Measurements from ENCODE around the gene EVA1C. TPM values are rescaled to one million over a fixed set of nuclear protein-coding genes. Genes with fewer than 3 reads are reported as not detected.

The EVA1C gene
- total RNA-seq, 1 experiment from 2014 or later = 16.1 TPM

DNA sequence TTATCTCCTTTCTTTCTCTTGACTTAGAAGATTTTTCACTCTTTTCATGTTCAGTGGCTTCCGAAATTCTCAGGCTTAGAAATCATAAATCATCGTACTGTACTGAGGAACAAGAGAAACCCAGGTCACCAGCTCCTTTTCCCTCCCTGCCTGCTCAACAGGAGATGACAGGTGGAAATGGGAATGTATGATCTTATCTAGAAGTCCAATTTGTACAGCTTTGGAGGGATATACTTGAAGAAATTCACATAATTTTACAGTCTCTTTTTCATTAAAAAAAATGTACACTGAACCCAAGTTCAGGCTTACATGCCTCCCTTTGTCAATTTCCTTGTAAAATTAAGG lies 11.7 kb downstream of the EVA1C start:
- CTCF ChIA-PET = interaction anchor here (0.6 kb wide), 1 partner anchor 30 kb away, joined by 3 read pairs; no protein-coding TSS in a partner anchor
- H3K9me3 ChIP-seq (ENCODE audit: low read length) = no peaks in the 10 kb centered on the region
- H3K27me3 ChIP-seq (ENCODE audit: low read length) = no peaks in the 10 kb centered on the region
- no peaks in the 10 kb centered on the region for H3K36me3 ChIP-seq (ENCODE audit: low read depth, low read length)
- peak overlapping the region; percentile 1; the same call in 1 of the 2 replicates for H3K4me3 ChIP-seq (ENCODE audit: low read length)
- H3K4me2 ChIP-seq (ENCODE audit: low read length) = peak overlapping the region; percentile 42
- H3K4me1 ChIP-seq (ENCODE audit: insufficient read depth, low read length) = peaks cover 59% of the 10 kb centered on the region
- H4K20me1 ChIP-seq (ENCODE audit: low read length) = no peaks in the 10 kb centered on the region
- DNase-seq = peak; percentile 56
- peak overlapping the region; percentile 43 for H3K27ac ChIP-seq (ENCODE audit: low read length)
- TF ChIP-seq, protein P1, sequence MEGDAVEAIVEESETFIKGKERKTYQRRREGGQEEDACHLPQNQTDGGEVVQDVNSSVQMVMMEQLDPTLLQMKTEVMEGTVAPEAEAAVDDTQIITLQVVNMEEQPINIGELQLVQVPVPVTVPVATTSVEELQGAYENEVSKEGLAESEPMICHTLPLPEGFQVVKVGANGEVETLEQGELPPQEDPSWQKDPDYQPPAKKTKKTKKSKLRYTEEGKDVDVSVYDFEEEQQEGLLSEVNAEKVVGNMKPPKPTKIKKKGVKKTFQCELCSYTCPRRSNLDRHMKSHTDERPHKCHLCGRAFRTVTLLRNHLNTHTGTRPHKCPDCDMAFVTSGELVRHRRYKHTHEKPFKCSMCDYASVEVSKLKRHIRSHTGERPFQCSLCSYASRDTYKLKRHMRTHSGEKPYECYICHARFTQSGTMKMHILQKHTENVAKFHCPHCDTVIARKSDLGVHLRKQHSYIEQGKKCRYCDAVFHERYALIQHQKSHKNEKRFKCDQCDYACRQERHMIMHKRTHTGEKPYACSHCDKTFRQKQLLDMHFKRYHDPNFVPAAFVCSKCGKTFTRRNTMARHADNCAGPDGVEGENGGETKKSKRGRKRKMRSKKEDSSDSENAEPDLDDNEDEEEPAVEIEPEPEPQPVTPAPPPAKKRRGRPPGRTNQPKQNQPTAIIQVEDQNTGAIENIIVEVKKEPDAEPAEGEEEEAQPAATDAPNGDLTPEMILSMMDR (conservative IDR thresholded peaks at IDR 0.05; ENCODE audit: low read depth, low read length) = no peak
- TF ChIP-seq EZH2 (IDR thresholded peaks at IDR 0.05; ENCODE audit: low read length, unreplicated experiment) = no peak
- TF ChIP-seq EZH2phosphoT487 (IDR thresholded peaks at IDR 0.05; ENCODE audit: borderline replicate concordance, low read length) = no peak
- POLR2A ChIA-PET (ENCODE audit: unreplicated experiment) = no interaction called here
- intact Hi-C loops (cut with micrococcal nuclease) = no loop called here
- no peak for ATAC-seq
- no TSS peak for BruUV-seq (replicated peaks)
- H3K9me2 ChIP-seq (replicated peaks; ENCODE audit: low read length) = no peaks in the 10 kb centered on the region
- peaks cover 30% of the 10 kb centered on the region for H3K79me2 ChIP-seq (ENCODE audit: low read length)
- peaks cover 11% of the 10 kb centered on the region for H3F3A ChIP-seq (ENCODE audit: low read length, unreplicated experiment)
- no peak overlapping the region for H2AFZ ChIP-seq (ENCODE audit: low read length)
- H3K9ac ChIP-seq (ENCODE audit: low read length) = no peak overlapping the region

GRCh38 chr21:32424674-32425073 lies 12.2 kb downstream of the EVA1C start:
- ChIA-PET CTCF (interaction anchor here (0.6 kb wide), 1 partner anchor 30 kb away, joined by 3 read pairs; no protein-coding TSS in a partner anchor), POLR2A (ENCODE audit: unreplicated experiment) (no interaction called here)
- Histone ChIP-seq H3K4me1 (ENCODE audit: insufficient read depth, low read length) (peaks cover 59% of the 10 kb centered on the region), H3K36me3 (ENCODE audit: low read depth, low read length) (no peaks in the 10 kb centered on the region), H3F3A (ENCODE audit: low read length, unreplicated experiment) (peaks cover 11% of the 10 kb centered on the region), H3K4me3 (ENCODE audit: low read length) (no peak overlapping the region), H3K9ac (ENCODE audit: low read length) (no peak overlapping the region), H3K9me2 (replicated peaks; ENCODE audit: low read length) (no peaks in the 10 kb centered on the region), H3K9me3 (ENCODE audit: low read length) (no peaks in the 10 kb centered on the region), H3K27me3 (ENCODE audit: low read length) (no peaks in the 10 kb centered on the region), H3K79me2 (ENCODE audit: low read length) (peaks cover 30% of the 10 kb centered on the region), H4K20me1 (ENCODE audit: low read length) (no peaks in the 10 kb centered on the region), H3K4me2 (ENCODE audit: low read length) (peak overlapping the region; percentile 42), H2AFZ (ENCODE audit: low read length) (no peak overlapping the region), H3K27ac (ENCODE audit: low read length) (peak overlapping the region; percentile 43)
- ATAC-seq (no peak), DNase-seq (peak; percentile 31)
- BruUV-seq (replicated peaks) = no TSS peak
- intact Hi-C loops (cut with micrococcal nuclease) = loop anchor here (5.0 kb wide), 1 partner anchor 38 kb away; no protein-coding TSS in a partner anchor
- TF ChIP-seq EZH2 (IDR thresholded peaks at IDR 0.05; ENCODE audit: low read length, unreplicated experiment) = no peak
- no peak for TF ChIP-seq EZH2phosphoT487 (IDR thresholded peaks at IDR 0.05; ENCODE audit: borderline replicate concordance, low read length)
- TF ChIP-seq, protein P1 (conservative IDR thresholded peaks at IDR 0.05; ENCODE audit: low read depth, low read length) = no peak

DNA sequence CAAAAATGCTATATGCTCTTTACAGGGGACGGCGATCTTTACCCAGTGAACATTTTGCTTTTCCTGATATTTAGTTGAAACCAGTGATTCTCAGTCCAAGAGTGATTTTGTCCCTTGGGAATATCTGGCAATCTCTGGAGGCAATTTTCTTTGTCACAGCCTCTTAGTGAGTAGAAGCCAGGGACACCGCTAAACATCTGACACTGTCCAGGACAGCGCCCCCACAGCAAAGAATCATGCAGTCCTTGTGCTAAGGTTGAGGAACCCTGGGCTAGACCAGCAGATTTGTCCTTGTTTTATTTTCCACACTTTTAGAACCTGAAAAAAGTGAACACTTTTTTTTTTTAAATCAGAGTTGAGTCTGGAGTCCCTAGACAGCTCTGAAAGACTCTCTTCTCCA lies 13.1 kb downstream of the EVA1C start:
- peak overlapping the region; percentile 87 for H3K27ac ChIP-seq (ENCODE audit: low read length)
- peaks cover 30% of the 10 kb centered on the region for H3K79me2 ChIP-seq (ENCODE audit: low read length)
- H3K4me1 ChIP-seq (ENCODE audit: insufficient read depth, low read length) = peaks cover 59% of the 10 kb centered on the region
- H2AFZ ChIP-seq (ENCODE audit: low read length) = no peak overlapping the region
- no TSS peak for BruUV-seq (replicated peaks)
- H3F3A ChIP-seq (ENCODE audit: low read length, unreplicated experiment) = peaks cover 11% of the 10 kb centered on the region
- ChIA-PET POLR2A (ENCODE audit: unreplicated experiment) (interaction anchor here (0.7 kb wide), 1 partner anchor 50 kb away, joined by 3 read pairs; no protein-coding TSS in a partner anchor), CTCF (no interaction called here)
- TF ChIP-seq, protein P1 (conservative IDR thresholded peaks at IDR 0.05; ENCODE audit: low read depth, low read length) = peak; percentile 39
- TF ChIP-seq EZH2 (IDR thresholded peaks at IDR 0.05; ENCODE audit: low read length, unreplicated experiment) = no peak
- peak overlapping the region; percentile 75 for H3K4me2 ChIP-seq (ENCODE audit: low read length)
- H4K20me1 ChIP-seq (ENCODE audit: low read length) = no peaks in the 10 kb centered on the region
- H3K27me3 ChIP-seq (ENCODE audit: low read length) = no peaks in the 10 kb centered on the region
- no peak overlapping the region for H3K4me3 ChIP-seq (ENCODE audit: low read length)
- peak overlapping the region; percentile 50; the same call in 1 of the 2 replicates for H3K9ac ChIP-seq (ENCODE audit: low read length)
- no peaks in the 10 kb centered on the region for H3K36me3 ChIP-seq (ENCODE audit: low read depth, low read length)
- no peak for ATAC-seq
- intact Hi-C loops (cut with micrococcal nuclease) = loop anchor here (2.0 to 5.0 kb wide), 2 partner anchors 37 to 49 kb away; no protein-coding TSS in a partner anchor
- no peaks in the 10 kb centered on the region for H3K9me2 ChIP-seq (replicated peaks; ENCODE audit: low read length)
- DNase-seq = no peak
- H3K9me3 ChIP-seq (ENCODE audit: low read length) = no peaks in the 10 kb centered on the region
